H1 (cell line): ENCODE data around the gene TMEM198. TPM values are rescaled to one million over a fixed set of nuclear protein-coding genes. Genes with fewer than 3 reads are reported as not detected.

Experiments used
- CTCF ChIA-PET: fragments of 300-600 bp; sonication (Branson Sonifier 250); formaldehyde crosslinking; loops from one replicate; lab custom pipeline; 2021; ENCODE audit not compliant: partially characterized antibody; lab: Charles Lee
- POLR2A ChIA-PET: fragments of 300-600 bp; sonication (Branson Sonifier 250); formaldehyde crosslinking; loops from one replicate; lab custom pipeline; 2021; ENCODE audit warnings: inconsistent platforms; ENCODE audit not compliant: partially characterized antibody; lab: Charles Lee
- DNase-seq, 2 experiments: peaks; one replicate each; pipeline versions ENCODE4 v3.0.0 to v3.0.0-alpha.2; 2010 to 2022; ENCODE audit warnings: low spot score in 2 of 2, low read depth in 1 of 2, mixed read lengths in 1 of 2
- FAIRE-seq: peaks from 2 replicates; lab custom pipeline; 2011; peaks lifted over from hg19 to GRCh38; lab: Jason Lieb, UNC
- H2AFZ ChIP-seq: 2 replicates; pipeline ENCODE4 v1.8.1; 2012; ENCODE audit warnings: low read length, inconsistent platforms
- H2AK5ac ChIP-seq: 2 replicates; pipeline ENCODE4 v1.6.1; 2013; ENCODE audit warnings: low read depth, low read length
- H2BK120ac ChIP-seq: replicated peaks from 2 replicates; pipeline ENCODE3; 2013; ENCODE audit warnings: low read depth, low read length, inconsistent platforms
- H2BK12ac ChIP-seq: 2 replicates; pipeline ENCODE4 v1.6.1; 2013; ENCODE audit warnings: low read depth, low read length
- H2BK15ac ChIP-seq: 2 replicates; pipeline ENCODE4 v1.6.1; 2013; ENCODE audit warnings: low read length
- H2BK20ac ChIP-seq: 2 replicates; pipeline ENCODE4 v1.6.1; 2013; ENCODE audit warnings: low read length
- H2BK5ac ChIP-seq: 2 replicates; pipeline ENCODE4 v1.6.1; 2013; ENCODE audit warnings: low read depth, low read length
- H3K14ac ChIP-seq: 2 replicates; pipeline ENCODE4 v1.6.1; 2013; ENCODE audit warnings: inconsistent platforms; ENCODE audit not compliant: insufficient read length
- H3K18ac ChIP-seq: 2 replicates; pipeline ENCODE4 v1.6.1; 2013; ENCODE audit warnings: low read length; ENCODE audit errors: extremely low read depth
- H3K23ac ChIP-seq: 2 replicates; pipeline ENCODE4 v1.6.1; 2013; ENCODE audit warnings: inconsistent platforms; ENCODE audit not compliant: insufficient read length
- H3K23me2 ChIP-seq: 2 replicates; pipeline ENCODE4 v1.6.1; 2013; ENCODE audit warnings: low read depth, low read length
- H3K27ac ChIP-seq: 2 replicates; pipeline ENCODE4 v1.6.1; 2011; ENCODE audit warnings: low read depth, low read length, inconsistent platforms
- H3K27me3 ChIP-seq, 4 experiments: replicated peaks in 1 of 4; 1 replicate in 1 of 4; 2 replicates in 3 of 4; pipeline versions ENCODE4 v1.6.1 to v1.8.1; 2011 to 2013; ENCODE audit warnings: low read length in 3 of 4, mild to moderate bottlenecking in 3 of 4, inconsistent platforms in 2 of 4, mixed read lengths in 2 of 4, moderate library complexity in 1 of 4; ENCODE audit not compliant: control insufficient read depth in 3 of 4, insufficient read depth in 3 of 4; ENCODE audit errors: extremely low read depth in 1 of 4
- H3K36me3 ChIP-seq, 4 experiments: 2 replicates each; pipeline versions ENCODE4 v1.6.1 to v1.8.1; 2011 to 2013; ENCODE audit warnings: mild to moderate bottlenecking in 4 of 4, low read length in 3 of 4, moderate library complexity in 2 of 4, control low read depth in 1 of 4, inconsistent platforms in 1 of 4; ENCODE audit not compliant: insufficient read depth in 4 of 4, control insufficient read depth in 2 of 4
- H3K4ac ChIP-seq: replicated peaks from 2 replicates; pipeline ENCODE3; 2013; ENCODE audit warnings: low read length, low read depth, mixed read lengths, inconsistent platforms; ENCODE audit not compliant: insufficient read length
- H3K4me1 ChIP-seq, 4 experiments: replicated peaks in 1 of 4; 1 replicate in 1 of 4; 2 replicates in 3 of 4; pipeline versions ENCODE4 v1.6.1 to v1.8.1; 2011 to 2013; ENCODE audit warnings: low read length in 3 of 4, inconsistent platforms in 2 of 4, mixed read lengths in 1 of 4; ENCODE audit not compliant: insufficient read depth in 4 of 4, control insufficient read depth in 3 of 4
- H3K4me2 ChIP-seq, 2 experiments: 2 replicates each; pipeline versions ENCODE4 v1.6.1 to v1.8.1; 2011 to 2013; ENCODE audit warnings: low read depth in 2 of 2, low read length in 2 of 2, control low read depth in 1 of 2, inconsistent platforms in 1 of 2, mild to moderate bottlenecking in 1 of 2; ENCODE audit not compliant: insufficient read depth in 1 of 2
- H3K4me3 ChIP-seq, 4 experiments: fragments of 200-600, 300-600 bp in 1 of 4; sonication (generic), shearing (Covaris generic), sonication (Bioruptor Twin) in 1 of 4; 2 replicates each; pipeline versions ENCODE4 v1.5.1 to v1.8.1; 2011 to 2016; ENCODE audit warnings: low read length in 4 of 4, low read depth in 3 of 4, control low read depth in 2 of 4, inconsistent platforms in 2 of 4, mild to moderate bottlenecking in 2 of 4, mixed read lengths in 1 of 4, moderate library complexity in 1 of 4; ENCODE audit not compliant: insufficient read depth in 2 of 4; ENCODE audit errors: extremely low read depth in 1 of 4
- H3K56ac ChIP-seq: replicated peaks from 2 replicates; pipeline ENCODE3; 2013; ENCODE audit warnings: low read depth, mild to moderate bottlenecking, mixed read lengths, low read length, inconsistent platforms; ENCODE audit not compliant: insufficient read length
- H3K79me1 ChIP-seq: 2 replicates; pipeline ENCODE4 v1.6.1; 2013; ENCODE audit warnings: low read depth, low read length, control low read depth
- H3K79me2 ChIP-seq, 2 experiments: 2 replicates each; pipeline versions ENCODE4 v1.6.1 to v1.8.1; 2012 to 2013; ENCODE audit warnings: low read length in 2 of 2, mild to moderate bottlenecking in 2 of 2, inconsistent platforms in 1 of 2; ENCODE audit not compliant: insufficient read depth in 2 of 2, control insufficient read depth in 1 of 2
- H3K9ac ChIP-seq, 4 experiments: replicated peaks in 1 of 4; 1 replicate in 1 of 4; 2 replicates in 3 of 4; pipeline versions ENCODE4 v1.6.1 to v1.8.1; 2011 to 2013; ENCODE audit warnings: low read depth in 3 of 4, low read length in 3 of 4, control low read depth in 2 of 4, mild to moderate bottlenecking in 2 of 4, moderate library complexity in 2 of 4, inconsistent platforms in 1 of 4; ENCODE audit errors: extremely low read depth in 1 of 4
- H3K9me3 ChIP-seq, 2 experiments: 2 replicates each; pipeline versions ENCODE4 v1.6.1 to v1.8.1; 2012 to 2013; ENCODE audit warnings: mild to moderate bottlenecking in 2 of 2, moderate library complexity in 2 of 2, control low read depth in 1 of 2, inconsistent platforms in 1 of 2, low read depth in 1 of 2, low read length in 1 of 2, mixed read lengths in 1 of 2; ENCODE audit not compliant: insufficient read depth in 2 of 2
- H4K20me1 ChIP-seq, 2 experiments: replicated peaks in 1 of 2; 2 replicates each; pipeline versions ENCODE3 to v1.8.1; 2011 to 2013; ENCODE audit warnings: inconsistent platforms in 2 of 2, low read length in 2 of 2, mild to moderate bottlenecking in 1 of 2; ENCODE audit not compliant: insufficient read depth in 2 of 2, control insufficient read depth in 1 of 2
- H4K5ac ChIP-seq: 2 replicates; pipeline ENCODE4 v1.6.1; 2013; ENCODE audit warnings: low read length, low read depth, mixed read lengths, inconsistent platforms; ENCODE audit not compliant: insufficient read length
- H4K8ac ChIP-seq: 2 replicates; pipeline ENCODE4 v1.8.0; 2013; ENCODE audit warnings: mild to moderate bottlenecking, moderate library complexity, low read length, inconsistent platforms; ENCODE audit not compliant: insufficient read depth; ENCODE audit errors: extremely low read depth
- H4K91ac ChIP-seq: replicated peaks from 2 replicates; pipeline ENCODE3; 2013; ENCODE audit warnings: low read length, mixed read lengths, inconsistent platforms; ENCODE audit not compliant: insufficient read length
- E2F6 ChIP-seq: IDR thresholded peaks from 2 replicates; pipeline ENCODE4 v1.6.1; 2012; ENCODE audit warnings: inconsistent platforms
- JUN ChIP-seq: IDR thresholded peaks from 2 replicates; pipeline ENCODE4 v1.6.1; 2011; ENCODE audit warnings: low read depth, mild to moderate bottlenecking, improper control_type of control experiment, low read length
- JUND ChIP-seq: IDR thresholded peaks from 2 replicates; pipeline ENCODE4 v1.6.1; 2011; ENCODE audit warnings: mild to moderate bottlenecking, improper control_type of control experiment, low read length
- KDM1A ChIP-seq: fragments of 200-600, 300-600 bp; sonication (generic); IDR thresholded peaks from 2 replicates; pipeline ENCODE4 v1.7.1; 2016; ENCODE audit warnings: mild to moderate bottlenecking, low read length, borderline replicate concordance
- RAD21 ChIP-seq, 2 experiments: IDR thresholded peaks in 1 of 2; conservative IDR thresholded peaks in 1 of 2; 2 replicates each; pipeline ENCODE4 v1.6.1; 2011; ENCODE audit warnings: low read depth in 2 of 2, low read length in 2 of 2, improper control_type of control experiment in 1 of 2, inconsistent platforms in 1 of 2, mild to moderate bottlenecking in 1 of 2, moderate library complexity in 1 of 2
- WGBS, 2 experiments: shearing (Covaris generic) in 1 of 2; methylation state at CpG; one replicate each; pipeline versions ENCODE4 v1.1.6 to v1.1.7; 2013 to 2015; ENCODE audit warnings: low lambda C conversion rate in 2 of 2, mixed read lengths in 2 of 2, inconsistent platforms in 1 of 2, low coverage in 1 of 2, missing lambda C conversion rate in 1 of 2; ENCODE audit not compliant: insufficient replicate concordance in 2 of 2, insufficient coverage in 1 of 2, insufficient read length in 1 of 2; ENCODE audit errors: extremely low coverage in 1 of 2, missing lambda C conversion rate in 1 of 2; 5-methylcytosine and 5-hydroxymethylcytosine counted together
- polyA plus RNA-seq, 7 experiments: library from polyadenylated mRNA; depleted of rRNA in 3 of 7; stranded (reverse) in 5 of 7; unstranded in 2 of 7; fragments of >200 nt in 5 of 7; fragments of 200-250 nt in 2 of 7; gene quantifications; 1 replicate in 5 of 7; 2 replicates in 1 of 7; 4 replicates in 1 of 7; pipeline versions ENCODE4 v1.2.1 to v1.2.3, GENCODE V29; 2011 to 2013; ENCODE audit warnings: missing spikeins in 2 of 7, mixed read lengths in 2 of 7
- total RNA-seq: library from RNA; stranded (reverse); fragmentation: NEBNext Ultra II Directional; extraction: Animal tissue kit (Norgen Biotek cat#: 25700); gene quantifications from 2 replicates; pipeline ENCODE4 v1.2.1, GENCODE V29; 2021

TMEM198 gene
- total and polyA plus RNA-seq, 2 of the 8 experiments (the other 6 are each of a cell fraction or from before 2014, with no cell fraction given) = 10.2 to 10.4 TPM

- H3K56ac ChIP-seq = peak overlapping the region; percentile 3
- H3K9me3 ChIP-seq = no peaks in the 10 kb centered on the region
- H2BK5ac ChIP-seq = peak overlapping the region; percentile 82; the same call in 1 of the 2 replicates
- FAIRE-seq (peak; percentile 63), DNase-seq (peak in 1 of 2 experiments; percentile 78)
- 40% methylated on average over 15 of the region's 15 CpGs; no CpG with 5 or more reads in 1 of the 2 experiments for whole genome bisulfite sequencing, 2 experiments
- no peaks in the 10 kb centered on the region for H3K79me1 ChIP-seq
- H2BK120ac ChIP-seq = peak overlapping the region; percentile 25
- peaks cover 4% of the 10 kb centered on the region; the same call in 1 of the 2 replicates for H3K23me2 ChIP-seq
- H3K9ac ChIP-seq = no peak overlapping the region
- H3K27me3 ChIP-seq = no peaks in the 10 kb centered on the region; a peak in 1 of 7 replicates
- no peaks in the 10 kb centered on the region for H4K20me1 ChIP-seq
- H4K5ac ChIP-seq = peak overlapping the region; percentile 6
- peak overlapping the region; percentile 21 for H3K14ac ChIP-seq
- peak overlapping the region; percentile 36 for H3K4ac ChIP-seq
- H3K4me1 ChIP-seq = peaks cover 7 to 26% (median 21%) of the 10 kb centered on the region in 4 experiments
- peak overlapping the region; percentile 56 to 68 for H3K4me2 ChIP-seq
- no peaks in the 10 kb centered on the region for H3K36me3 ChIP-seq
- H3K27ac ChIP-seq = no peak overlapping the region
- peak overlapping the region; percentile 66; the same call in 1 of the 2 replicates for H2BK20ac ChIP-seq
- H2BK15ac ChIP-seq = peak overlapping the region; percentile 66; the same call in 1 of the 2 replicates
- H4K91ac ChIP-seq = peak overlapping the region; percentile 88
- ChIA-PET POLR2A (interaction anchor here (0.8 to 18.6 kb wide), 6 partner anchors 8 to 743 kb away, joined by 3 to 293 read pairs (median 4); partner anchors contain the start of gene STK11IP), CTCF (interaction anchor here (0.8 to 4.3 kb wide), 13 partner anchors 8 to 117 kb away, joined by 3 to 64 read pairs (median 6); partner anchors contain the start of gene STK11IP)
- H2AK5ac ChIP-seq = no peak overlapping the region
- H2AFZ ChIP-seq = peak overlapping the region; percentile 100
- peak overlapping the region in 1 of 4 experiments; percentile 40; a peak in 2 of 8 replicates for H3K4me3 ChIP-seq
- H2BK12ac ChIP-seq = peak overlapping the region; percentile 88; the same call in 1 of the 2 replicates
- no peak overlapping the region for H3K23ac ChIP-seq
- H4K8ac ChIP-seq = peak overlapping the region; percentile 71; the same call in 1 of the 2 replicates
- H3K79me2 ChIP-seq = no peaks in the 10 kb centered on the region
- peak overlapping the region; percentile 98 for H3K18ac ChIP-seq
- TF ChIP-seq KDM1A = no peak; the same call in 1 of the 2 replicates
- TF ChIP-seq JUND = no peak
- no peak for TF ChIP-seq JUN
- TF ChIP-seq RAD21 (IDR thresholded peaks at IDR 0.05 in 1 of 2, conservative IDR thresholded peaks at IDR 0.05 in 1 of 2; ENCODE audit: low read depth in 2 of 2, low read length in 2 of 2) = no peak
- peak; percentile 41; the same call in 1 of the 2 replicates for TF ChIP-seq E2F6
Measured at GRCh38 chr2:219576505-219577388, 32.9 kb downstream of the TMEM198 start.
